Activated CD4-positive, alpha-beta memory T cell treated with anti-CD3 and anti-CD28 coated beads for 36 hours (primary cell): Measurements from ENCODE around the gene NUFIP2. TPM values are rescaled to one million over a fixed set of nuclear protein-coding genes. Genes with fewer than 3 reads are reported as not detected.
A peak's percentile ranks its signal among the peaks of the same experiment; 100 is the strongest.
"Not testable (repeated sequence)": the region's sequence is repeated elsewhere in the genome, so short reads cannot be mapped to it uniquely, and the experiment has no call there.

Experiments used
- CTCF ChIA-PET: fragments of 350-600 bp; sonication (Branson Sonifier 250); formaldehyde crosslinking; loops from one replicate; lab custom pipeline; 2021; ENCODE audit warnings: antibody characterized with exemption, inconsistent platforms; lab: Charles Lee
- POLR2A ChIA-PET: fragments of 350-600 bp; sonication (Branson Sonifier 250); formaldehyde crosslinking; loops from one replicate; lab custom pipeline; 2021; ENCODE audit warnings: antibody characterized with exemption; lab: Charles Lee
- DNase-seq: peaks from one replicate; pipeline ENCODE4 v3.0.0-alpha.2; 2020
- H3K27ac Mint-ChIP-seq: one replicate; pipeline ENCODE4 v1.8.0; 2021; ENCODE audit warnings: mixed read lengths
- H3K27me3 Mint-ChIP-seq: one replicate; pipeline ENCODE4 v1.8.0; 2021; ENCODE audit warnings: mixed read lengths
- H3K36me3 Mint-ChIP-seq: one replicate; pipeline ENCODE4 v1.8.0; 2021; ENCODE audit warnings: mixed read lengths
- H3K4me1 Mint-ChIP-seq: one replicate; pipeline ENCODE4 v1.8.0; 2021; ENCODE audit warnings: low read depth, mixed read lengths
- H3K4me3 Mint-ChIP-seq: one replicate; pipeline ENCODE4 v1.8.0; 2021; ENCODE audit warnings: mild to moderate bottlenecking, mixed read lengths
- H3K9me3 Mint-ChIP-seq: one replicate; pipeline ENCODE4 v1.8.0; 2021; ENCODE audit warnings: mixed read lengths
- intact Hi-C: fragments of 100-400 bp; cut with micrococcal nuclease; formaldehyde crosslinking; loops from one replicate; pipeline ENCODE4 v1.15.1; 2023
- total RNA-seq, 2 experiments: library from RNA; stranded (reverse); gene quantifications; one replicate each; pipeline ENCODE4 v1.2.3, GENCODE V29; 2021

NUFIP2 gene
- total RNA-seq, 2 experiments from 2014 or later, result 45.6 to 56.9 TPM

GRCh38 chr17:29278692-29279091 lies 15.3 kb downstream of the NUFIP2 start:
- no peaks in the 10 kb centered on the region for H3K27me3 Mint-ChIP-seq
- H3K27ac Mint-ChIP-seq, result no peak overlapping the region
- intact Hi-C loops, result no loop called here
- H3K9me3 Mint-ChIP-seq, result peaks cover 14% of the 10 kb centered on the region
- H3K4me1 Mint-ChIP-seq, result peaks cover 70% of the 10 kb centered on the region
- no peak overlapping the region for H3K4me3 Mint-ChIP-seq
- ChIA-PET POLR2A (no interaction called here), CTCF (interaction anchor here (0.6 to 1.5 kb wide), 2 partner anchors 12 to 185 kb away, joined by 4 read pairs; no protein-coding TSS in a partner anchor)
- H3K36me3 Mint-ChIP-seq, result peaks cover 80% of the 10 kb centered on the region
- no peak for DNase-seq

- Mint-ChIP-seq H3K9me3 (peaks cover 4% of the 10 kb centered on the region), H3K27me3 (no peaks in the 10 kb centered on the region), H3K36me3 (peaks cover 50% of the 10 kb centered on the region), H3K4me1 (peaks cover 60% of the 10 kb centered on the region), H3K4me3 (no peak overlapping the region), H3K27ac (no peak overlapping the region)
- no peak for DNase-seq
- ChIA-PET CTCF (no interaction called here), POLR2A (no interaction called here)
- intact Hi-C loops, result no loop called here
Observed at GRCh38 chr17:29273924-29274323, 20.0 kb downstream of the NUFIP2 start.

- DNase-seq, H3K27ac Mint-ChIP-seq, intact Hi-C loops, CTCF ChIA-PET, POLR2A ChIA-PET, H3K9me3 Mint-ChIP-seq, H3K27me3 Mint-ChIP-seq, H3K4me3 Mint-ChIP-seq: not testable (repeated sequence)
- Mint-ChIP-seq H3K4me1 (peaks cover 42% of the 10 kb centered on the region), H3K36me3 (peaks cover 41% of the 10 kb centered on the region)
Observed at GRCh38 chr17:29271980-29272379, 22.0 kb downstream of the NUFIP2 start.

- peak overlapping the region; percentile 44 for H3K27ac Mint-ChIP-seq
- CTCF ChIA-PET, result interaction anchor here (1.5 kb wide), 1 partner anchor 116 kb away, joined by 3 read pairs; no protein-coding TSS in a partner anchor
- H3K9me3 Mint-ChIP-seq, result no peaks in the 10 kb centered on the region
- no peaks in the 10 kb centered on the region for H3K27me3 Mint-ChIP-seq
- H3K36me3 Mint-ChIP-seq, result peaks cover 44% of the 10 kb centered on the region
- DNase-seq, result no peak
- H3K4me1 Mint-ChIP-seq, result peaks cover 42% of the 10 kb centered on the region
- H3K4me3 Mint-ChIP-seq, result no peak overlapping the region
- intact Hi-C loops, result no loop called here
- POLR2A ChIA-PET, result no interaction called here
Observed at GRCh38 chr17:29263916-29264315, 30.0 kb downstream of the NUFIP2 start.

GRCh38 chr17:29257756-29258155 lies 36.2 kb downstream of the NUFIP2 start:
- Mint-ChIP-seq H3K9me3 (no peaks in the 10 kb centered on the region), H3K36me3 (peaks cover 22% of the 10 kb centered on the region), H3K27ac (no peak overlapping the region), H3K4me1 (peaks cover 45% of the 10 kb centered on the region), H3K27me3 (no peaks in the 10 kb centered on the region), H3K4me3 (no peak overlapping the region)
- POLR2A ChIA-PET, result interaction anchor here (0.7 to 4.6 kb wide), 4 partner anchors 8 to 1124 kb away, joined by 3 to 18 read pairs (median 5); no protein-coding TSS in a partner anchor
- intact Hi-C loops, result loop anchor here (5.0 kb wide), 1 partner anchor 35 kb away; the partner anchor contains the start of gene NUFIP2
- CTCF ChIA-PET, result interaction anchor here (1.1 to 3.4 kb wide), 8 partner anchors 17 to 292 kb away, joined by 3 to 17 read pairs (median 6); no protein-coding TSS in a partner anchor
- no peak for DNase-seq

GRCh38 chr17:29256735-29257466 lies 37.0 kb downstream of the NUFIP2 start:
- H3K4me3 Mint-ChIP-seq, result no peak overlapping the region
- H3K9me3 Mint-ChIP-seq, result no peaks in the 10 kb centered on the region
- DNase-seq, result no peak
- peak overlapping the region; percentile 70 for H3K27ac Mint-ChIP-seq
- ChIA-PET POLR2A (interaction anchor here (0.5 to 4.6 kb wide), 9 partner anchors 9 to 493 kb away, joined by 3 to 18 read pairs (median 3); partner anchors contain the start of genes MYO18A and NUFIP2), CTCF (interaction anchor here (0.8 to 3.4 kb wide), 15 partner anchors 15 to 291 kb away, joined by 3 to 17 read pairs (median 5); partner anchors contain the start of gene MYO18A)
- peaks cover 43% of the 10 kb centered on the region for H3K4me1 Mint-ChIP-seq
- no peaks in the 10 kb centered on the region for H3K27me3 Mint-ChIP-seq
- H3K36me3 Mint-ChIP-seq, result peaks cover 18% of the 10 kb centered on the region
- intact Hi-C loops, result loop anchor here (5.0 kb wide), 1 partner anchor 35 kb away; the partner anchor contains the start of gene NUFIP2

GRCh38 chr17:29255926-29256522 lies 37.9 kb downstream of the NUFIP2 start:
- peak overlapping the region; percentile 44 for H3K27ac Mint-ChIP-seq
- H3K27me3 Mint-ChIP-seq, result no peaks in the 10 kb centered on the region
- H3K4me3 Mint-ChIP-seq, result no peak overlapping the region
- H3K9me3 Mint-ChIP-seq, result no peaks in the 10 kb centered on the region
- DNase-seq, result no peak
- peaks cover 43% of the 10 kb centered on the region for H3K4me1 Mint-ChIP-seq
- H3K36me3 Mint-ChIP-seq, result peaks cover 15% of the 10 kb centered on the region
- ChIA-PET POLR2A (interaction anchor here (0.8 to 4.6 kb wide), 4 partner anchors 10 to 493 kb away, joined by 4 to 18 read pairs (median 6); partner anchors contain the start of gene NUFIP2), CTCF (interaction anchor here (0.8 to 3.4 kb wide), 11 partner anchors 14 to 138 kb away, joined by 3 to 17 read pairs (median 6); partner anchors contain the start of gene MYO18A)
- intact Hi-C loops, result loop anchor here (5.0 kb wide), 1 partner anchor 36 kb away; the partner anchor contains the start of gene NUFIP2

GRCh38 chr17:29253037-29253436 lies 40.9 kb downstream of the NUFIP2 start:
- peaks cover 19% of the 10 kb centered on the region for H3K4me1 Mint-ChIP-seq
- no peaks in the 10 kb centered on the region for H3K27me3 Mint-ChIP-seq
- H3K4me3 Mint-ChIP-seq, result no peak overlapping the region
- H3K36me3 Mint-ChIP-seq, result peaks cover 8% of the 10 kb centered on the region
- DNase-seq, result no peak
- H3K9me3 Mint-ChIP-seq, result no peaks in the 10 kb centered on the region
- no peak overlapping the region for H3K27ac Mint-ChIP-seq
- ChIA-PET POLR2A (no interaction called here), CTCF (no interaction called here)
- intact Hi-C loops, result no loop called here

GRCh38 chr17:29252101-29252791 lies 41.7 kb downstream of the NUFIP2 start:
- H3K27ac Mint-ChIP-seq, result no peak overlapping the region
- H3K27me3 Mint-ChIP-seq, result no peaks in the 10 kb centered on the region
- intact Hi-C loops, result no loop called here
- DNase-seq, result no peak
- H3K9me3 Mint-ChIP-seq, result no peaks in the 10 kb centered on the region
- POLR2A ChIA-PET, result interaction anchor here (0.5 kb wide), 1 partner anchor 864 kb away, joined by 3 read pairs; no protein-coding TSS in a partner anchor
- peaks cover 13% of the 10 kb centered on the region for H3K4me1 Mint-ChIP-seq
- CTCF ChIA-PET, result interaction anchor here (1.8 to 2.5 kb wide), 4 partner anchors 11 to 107 kb away, joined by 5 to 8 read pairs (median 6); no protein-coding TSS in a partner anchor
- peaks cover 8% of the 10 kb centered on the region for H3K36me3 Mint-ChIP-seq
- no peak overlapping the region for H3K4me3 Mint-ChIP-seq

GRCh38 chr17:29251184-29251583 lies 42.8 kb downstream of the NUFIP2 start:
- Mint-ChIP-seq H3K27ac (no peak overlapping the region), H3K4me1 (peaks cover 4% of the 10 kb centered on the region), H3K9me3 (no peaks in the 10 kb centered on the region), H3K36me3 (peaks cover 5% of the 10 kb centered on the region), H3K27me3 (no peaks in the 10 kb centered on the region), H3K4me3 (no peak overlapping the region)
- ChIA-PET CTCF (interaction anchor here (0.9 to 2.5 kb wide), 7 partner anchors 10 to 134 kb away, joined by 3 to 8 read pairs (median 6); no protein-coding TSS in a partner anchor), POLR2A (interaction anchor here (0.6 kb wide), 1 partner anchor 41 kb away, joined by 3 read pairs; no protein-coding TSS in a partner anchor)
- no peak for DNase-seq
- intact Hi-C loops, result no loop called here

GRCh38 chr17:29250666-29251065 lies 43.3 kb downstream of the NUFIP2 start:
- intact Hi-C loops, result no loop called here
- no peak overlapping the region for H3K27ac Mint-ChIP-seq

More at GRCh38 chr17:29250666-29251065, 43.3 kb downstream of the NUFIP2 start:
- Mint-ChIP-seq H3K4me1 (no peaks in the 10 kb centered on the region), H3K9me3 (no peaks in the 10 kb centered on the region), H3K27me3 (no peaks in the 10 kb centered on the region), H3K4me3 (no peak overlapping the region), H3K36me3 (peaks cover 2% of the 10 kb centered on the region)
- ChIA-PET POLR2A (interaction anchor here (0.6 kb wide), 1 partner anchor 41 kb away, joined by 3 read pairs; no protein-coding TSS in a partner anchor), CTCF (interaction anchor here (0.9 to 2.5 kb wide), 10 partner anchors 9 to 133 kb away, joined by 3 to 10 read pairs (median 6); no protein-coding TSS in a partner anchor)
- DNase-seq, result no peak
